ENCODE results near the gene ADGRB3. TPM values are rescaled to one million over a fixed set of nuclear protein-coding genes. Genes with fewer than 3 reads are reported as not detected.
"Not testable (repeated sequence)": the region's sequence is repeated elsewhere in the genome, so short reads cannot be mapped to it uniquely, and the experiment has no call there.

The ADGRB3 gene
- total RNA-seq, 1 donor from 2014 or later: not detected

GRCh38 chr6:69111301-69111700 is 476.2 kb downstream of the ADGRB3 start:
- intact Hi-C loops (cut with micrococcal nuclease): no loop called here

GRCh38 chr6:69116658-69117057 is 481.6 kb downstream of the ADGRB3 start:
- intact Hi-C loops (cut with micrococcal nuclease): no loop called here

GRCh38 chr6:69121461-69122406 is 486.7 kb downstream of the ADGRB3 start:
- intact Hi-C loops (cut with micrococcal nuclease): not testable (repeated sequence)

- intact Hi-C loops (cut with micrococcal nuclease): no loop called here
Observed at GRCh38 chr6:69122407-69122773, 487.3 kb downstream of the ADGRB3 start.

GRCh38 chr6:69128411-69128810 is 493.3 kb downstream of the ADGRB3 start:
- intact Hi-C loops (cut with micrococcal nuclease): no loop called here

GRCh38 chr6:69129046-69129445 is 494.0 kb downstream of the ADGRB3 start:
- intact Hi-C loops (cut with micrococcal nuclease): no loop called here

GRCh38 chr6:69135927-69136326 is 500.8 kb downstream of the ADGRB3 start:
- intact Hi-C loops (cut with micrococcal nuclease): no loop called here

GRCh38 chr6:69138148-69138547 is 503.1 kb downstream of the ADGRB3 start:
- intact Hi-C loops (cut with micrococcal nuclease): no loop called here

GRCh38 chr6:69138893-69139494 is 503.9 kb downstream of the ADGRB3 start:
- intact Hi-C loops (cut with micrococcal nuclease): no loop called here

- intact Hi-C loops (cut with micrococcal nuclease): no loop called here
Observed at GRCh38 chr6:69145062-69145461, 510.0 kb downstream of the ADGRB3 start.

GRCh38 chr6:69146385-69146784 is 511.3 kb downstream of the ADGRB3 start:
- intact Hi-C loops (cut with micrococcal nuclease): no loop called here

GRCh38 chr6:69155467-69155866 is 520.4 kb downstream of the ADGRB3 start:
- intact Hi-C loops (cut with micrococcal nuclease): no loop called here

GRCh38 chr6:69162811-69163210 is 527.7 kb downstream of the ADGRB3 start:
- intact Hi-C loops (cut with micrococcal nuclease): no loop called here

- intact Hi-C loops (cut with micrococcal nuclease): no loop called here
Observed at GRCh38 chr6:69164564-69165229, 529.6 kb downstream of the ADGRB3 start.

GRCh38 chr6:69179681-69180080 is 544.6 kb downstream of the ADGRB3 start:
- intact Hi-C loops (cut with micrococcal nuclease): no loop called here

- intact Hi-C loops (cut with micrococcal nuclease): no loop called here
Observed at GRCh38 chr6:69180361-69181067, 545.4 kb downstream of the ADGRB3 start.

- intact Hi-C loops (cut with micrococcal nuclease): no loop called here
Observed at GRCh38 chr6:69181964-69182363, 546.9 kb downstream of the ADGRB3 start.

GRCh38 chr6:69185276-69185675 is 550.2 kb downstream of the ADGRB3 start:
- intact Hi-C loops (cut with micrococcal nuclease): no loop called here

- intact Hi-C loops (cut with micrococcal nuclease): no loop called here
Observed at GRCh38 chr6:69202768-69203167, 567.7 kb downstream of the ADGRB3 start.

GRCh38 chr6:69216127-69216526 is 581.0 kb downstream of the ADGRB3 start:
- intact Hi-C loops (cut with micrococcal nuclease): no loop called here

GRCh38 chr6:69217343-69217742 is 582.3 kb downstream of the ADGRB3 start:
- intact Hi-C loops (cut with micrococcal nuclease): no loop called here

GRCh38 chr6:69220375-69220774 is 585.3 kb downstream of the ADGRB3 start:
- intact Hi-C loops (cut with micrococcal nuclease): no loop called here
